MM.1S (cell line): ENCODE data around the gene CCDC90B.

Experiments used
- DNase-seq: peaks from one replicate; pipeline ENCODE4 v3.0.0-alpha.2; 2015
- H2AFZ ChIP-seq: fragments of 300-600 bp; sonication (generic); 2 replicates; pipeline ENCODE4 v1.6.0; 2016; ENCODE audit warnings: antibody characterized with exemption, low read length
- H3F3A ChIP-seq: fragments of 300-600 bp; sonication (generic); 2 replicates; pipeline ENCODE4 v1.6.1; 2016; ENCODE audit warnings: mild to moderate bottlenecking, antibody characterized with exemption, low read length, moderate library complexity, mixed read lengths; ENCODE audit not compliant: insufficient read depth
- H3K27ac ChIP-seq: fragments of 300-600 bp; sonication (generic); 2 replicates; pipeline ENCODE4 v1.5.1; 2016; ENCODE audit warnings: mild to moderate bottlenecking, low read length
- H3K27me3 ChIP-seq: fragments of 300-600 bp; sonication (generic); replicated peaks from 2 replicates; pipeline ENCODE4 v1.6.0; 2016; ENCODE audit warnings: low read length; ENCODE audit not compliant: insufficient read depth
- H3K36me3 ChIP-seq: fragments of 300-600 bp; sonication (generic); replicated peaks from 2 replicates; pipeline ENCODE4 v1.6.1; 2016; ENCODE audit warnings: mild to moderate bottlenecking, low read length, mixed read lengths; ENCODE audit not compliant: insufficient read depth
- H3K4me1 ChIP-seq: fragments of 300-600 bp; sonication (generic); 2 replicates; pipeline ENCODE4 v1.6.1; 2016; ENCODE audit warnings: low read length, mixed read lengths
- H3K4me2 ChIP-seq: fragments of 300-600 bp; sonication (generic); 2 replicates; pipeline ENCODE4 v1.6.0; 2016; ENCODE audit warnings: low read depth, low read length
- H3K4me3 ChIP-seq: fragments of 300-600 bp; sonication (generic); 2 replicates; pipeline ENCODE4 v1.5.1; 2016; ENCODE audit warnings: low read length, mixed read lengths
- H3K79me2 ChIP-seq: fragments of 300-600 bp; sonication (generic); 2 replicates; pipeline ENCODE4 v1.6.1; 2016; ENCODE audit warnings: mixed run types, low read length, mixed read lengths
- H3K9ac ChIP-seq: fragments of 300-600 bp; sonication (generic); 2 replicates; pipeline ENCODE4 v1.6.1; 2016; ENCODE audit warnings: low read length, mixed read lengths
- H3K9me2 ChIP-seq: fragments of 300-600 bp; sonication (generic); replicated peaks from 2 replicates; pipeline ENCODE4 v1.6.1; 2016; ENCODE audit warnings: mild to moderate bottlenecking, low read length, mixed read lengths; ENCODE audit not compliant: insufficient read depth
- H3K9me3 ChIP-seq: fragments of 300-600 bp; sonication (generic); replicated peaks from 2 replicates; pipeline ENCODE4 v1.6.1; 2016; ENCODE audit warnings: mild to moderate bottlenecking, low read length, mixed read lengths; ENCODE audit not compliant: insufficient read depth
- H4K20me1 ChIP-seq: fragments of 300-600 bp; sonication (generic); 2 replicates; pipeline ENCODE4 v1.6.1; 2016; ENCODE audit warnings: mild to moderate bottlenecking, low read length, moderate library complexity, mixed read lengths; ENCODE audit not compliant: insufficient read depth
- EZH2 ChIP-seq: fragments of 300-600 bp; sonication (generic); optimal IDR thresholded peaks from 2 replicates; pipeline ENCODE3; 2017; ENCODE audit warnings: low read depth, mild to moderate bottlenecking, antibody characterized with exemption, low read length, mixed read lengths
- EZH2phosphoT487 ChIP-seq: fragments of 300-600 bp; sonication (generic); IDR thresholded peaks from 2 replicates; pipeline ENCODE4 v1.6.1; 2018; ENCODE audit warnings: antibody characterized with exemption, low read length
- TF ChIP-seq, protein P1 (sequence below): fragments of 300-600 bp; sonication (generic); IDR thresholded peaks from 2 replicates; pipeline ENCODE4 v1.5.1; 2016; ENCODE audit warnings: antibody characterized with exemption, low read length, mixed read lengths

CCDC90B gene

DNA sequence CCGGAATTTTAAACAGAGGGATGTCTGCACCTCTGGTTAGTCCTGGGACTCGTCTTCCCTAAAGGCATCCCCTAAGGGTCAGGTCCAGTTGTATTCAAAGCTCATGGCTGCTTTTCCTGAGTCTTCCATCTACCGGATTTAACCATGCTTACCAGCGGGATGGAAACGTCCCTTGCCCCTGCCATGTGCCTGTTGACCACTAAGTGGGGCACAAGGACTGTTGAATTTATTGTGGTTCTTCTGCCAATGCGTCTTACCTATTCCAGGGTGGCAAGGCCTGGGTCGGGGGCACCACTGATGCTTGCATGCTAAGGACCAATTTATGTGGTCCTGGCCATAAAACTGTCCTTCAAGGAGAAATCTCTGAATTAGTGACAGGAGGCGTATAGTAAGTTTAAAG is 67.1 kb downstream of the CCDC90B start:
- Histone ChIP-seq H3F3A (no peaks in the 10 kb centered on the region), H3K27ac (no peak overlapping the region), H3K4me1 (no peaks in the 10 kb centered on the region), H3K9ac (no peak overlapping the region), H3K4me2 (no peak overlapping the region), H3K9me2 (no peaks in the 10 kb centered on the region), H4K20me1 (no peaks in the 10 kb centered on the region), H3K4me3 (no peak overlapping the region), H2AFZ (no peak overlapping the region), H3K79me2 (no peaks in the 10 kb centered on the region), H3K27me3 (no peaks in the 10 kb centered on the region), H3K36me3 (no peaks in the 10 kb centered on the region), H3K9me3 (no peaks in the 10 kb centered on the region)
- no peak for DNase-seq
- TF ChIP-seq, protein P1, sequence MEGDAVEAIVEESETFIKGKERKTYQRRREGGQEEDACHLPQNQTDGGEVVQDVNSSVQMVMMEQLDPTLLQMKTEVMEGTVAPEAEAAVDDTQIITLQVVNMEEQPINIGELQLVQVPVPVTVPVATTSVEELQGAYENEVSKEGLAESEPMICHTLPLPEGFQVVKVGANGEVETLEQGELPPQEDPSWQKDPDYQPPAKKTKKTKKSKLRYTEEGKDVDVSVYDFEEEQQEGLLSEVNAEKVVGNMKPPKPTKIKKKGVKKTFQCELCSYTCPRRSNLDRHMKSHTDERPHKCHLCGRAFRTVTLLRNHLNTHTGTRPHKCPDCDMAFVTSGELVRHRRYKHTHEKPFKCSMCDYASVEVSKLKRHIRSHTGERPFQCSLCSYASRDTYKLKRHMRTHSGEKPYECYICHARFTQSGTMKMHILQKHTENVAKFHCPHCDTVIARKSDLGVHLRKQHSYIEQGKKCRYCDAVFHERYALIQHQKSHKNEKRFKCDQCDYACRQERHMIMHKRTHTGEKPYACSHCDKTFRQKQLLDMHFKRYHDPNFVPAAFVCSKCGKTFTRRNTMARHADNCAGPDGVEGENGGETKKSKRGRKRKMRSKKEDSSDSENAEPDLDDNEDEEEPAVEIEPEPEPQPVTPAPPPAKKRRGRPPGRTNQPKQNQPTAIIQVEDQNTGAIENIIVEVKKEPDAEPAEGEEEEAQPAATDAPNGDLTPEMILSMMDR, result peak; percentile 13
- TF ChIP-seq EZH2 (no peak), EZH2phosphoT487 (no peak)
